OCI-LY7 (cell line): Measurements from ENCODE around the gene PPP4R1. TPM values are rescaled to one million over a fixed set of nuclear protein-coding genes. Genes with fewer than 3 reads are reported as not detected.

Experiments
- BruUV-seq: library from RNA; stranded (reverse); fragments of 400-500 nt; replicated peaks from 2 replicates; lab custom pipeline; 2021; lab: Mats Ljungman, UMichigan
- CTCF ChIA-PET: fragments of 300-600 bp; sonication (Branson Sonifier 250); formaldehyde crosslinking; loops from one replicate; lab custom pipeline; 2022; ENCODE audit warnings: antibody characterized with exemption; ENCODE audit not compliant: unreplicated experiment; lab: Charles Lee
- POLR2A ChIA-PET: fragments of 300-600 bp; sonication (Branson Sonifier 250); formaldehyde crosslinking; loops from one replicate; lab custom pipeline; 2022; ENCODE audit warnings: antibody characterized with exemption; lab: Charles Lee
- DNase-seq: peaks from one replicate; pipeline ENCODE4 v3.0.0-alpha.2; 2015; ENCODE audit warnings: low spot score
- H2AFZ ChIP-seq: fragments of 200-600 bp; sonication (generic), shearing (Covaris generic); 2 replicates; pipeline ENCODE4 v1.6.1; 2014; ENCODE audit warnings: mild to moderate bottlenecking, antibody characterized with exemption, low read length, moderate library complexity
- H3K27ac ChIP-seq: fragments of 200-600 bp; sonication (generic); 2 replicates; pipeline ENCODE4 v1.5.1; 2014; ENCODE audit warnings: mixed run types, low read depth, mild to moderate bottlenecking, moderate library complexity, low read length, inconsistent platforms; ENCODE audit not compliant: poor library complexity, severe bottlenecking
- H3K36me3 ChIP-seq: fragments of 200-600 bp; sonication (generic); 2 replicates; pipeline ENCODE4 v1.6.1; 2014; ENCODE audit warnings: mild to moderate bottlenecking, antibody characterized with exemption, low read length, moderate library complexity, mixed read lengths; ENCODE audit not compliant: insufficient read depth
- H3K4me1 ChIP-seq: fragments of 200-600 bp; sonication (generic); 2 replicates; pipeline ENCODE4 v1.5.1; 2014; ENCODE audit warnings: mild to moderate bottlenecking, low read length; ENCODE audit not compliant: insufficient read depth, poor library complexity, severe bottlenecking
- H3K4me2 ChIP-seq: fragments of 200-600 bp; sonication (generic); 2 replicates; pipeline ENCODE4 v1.6.1; 2014; ENCODE audit warnings: mild to moderate bottlenecking, low read length
- H3K4me3 ChIP-seq: fragments of 200-600 bp; sonication (generic); 2 replicates; pipeline ENCODE4 v1.5.1; 2014; ENCODE audit warnings: mild to moderate bottlenecking, low read depth, low read length; ENCODE audit not compliant: poor library complexity, severe bottlenecking
- H3K79me2 ChIP-seq: fragments of 200-600 bp; sonication (generic); 2 replicates; pipeline ENCODE4 v1.6.1; 2016; ENCODE audit warnings: low read depth, mild to moderate bottlenecking, low read length, moderate library complexity, mixed read lengths; ENCODE audit not compliant: insufficient read depth
- H3K9me2 ChIP-seq: fragments of 200-600 bp; sonication (generic); 2 replicates; pipeline ENCODE4 v1.6.1; 2016; ENCODE audit warnings: mild to moderate bottlenecking, low read length, mixed read lengths; ENCODE audit not compliant: insufficient read depth
- H3K9me3 ChIP-seq: fragments of 200-600 bp; sonication (generic); 2 replicates; pipeline ENCODE4 v1.6.1; 2014; ENCODE audit warnings: mild to moderate bottlenecking, mixed run types, low read length, mixed read lengths
- H4K20me1 ChIP-seq: fragments of 200-600 bp; sonication (generic); 2 replicates; pipeline ENCODE4 v1.6.1; 2014; ENCODE audit warnings: mild to moderate bottlenecking, antibody characterized with exemption, low read length, moderate library complexity, mixed read lengths; ENCODE audit not compliant: insufficient read depth
- CTCF ChIP-seq: fragments of 200-600 bp; sonication (generic); conservative IDR thresholded peaks from 2 replicates; pipeline ENCODE4 v1.5.1; 2014; ENCODE audit warnings: mild to moderate bottlenecking, antibody characterized with exemption, low read length, moderate library complexity, mixed read lengths
- EZH2phosphoT487 ChIP-seq: fragments of 200-600 bp; sonication (generic); IDR thresholded peaks from 2 replicates; pipeline ENCODE4 v1.6.1; 2018; ENCODE audit warnings: low read depth, borderline replicate concordance, mild to moderate bottlenecking, mixed run types, antibody characterized with exemption, low read length, moderate library complexity, mixed read lengths
- intact Hi-C: fragments of 100-400 bp; cut with micrococcal nuclease; formaldehyde crosslinking; loops from one replicate; pipeline ENCODE4 v1.10.0; 2022; ENCODE audit not compliant: unreplicated experiment
- total RNA-seq, 2 experiments: library from RNA; depleted of rRNA in 1 of 2; stranded (reverse); fragments of >200 nt in 1 of 2; shearing (Covaris generic) in 1 of 2; gene quantifications; 2 replicates each; pipeline ENCODE4 v1.2.3, GENCODE V29; 2014 to 2022

The PPP4R1 gene
- total RNA-seq, 2 experiments from 2014 or later: 64.9 to 72.4 TPM

GRCh38 chr18:9519399-9519798 lies 95.0 kb downstream of the PPP4R1 start:
- no peaks in the 10 kb centered on the region for H3K9me2 ChIP-seq
- POLR2A ChIA-PET: interaction anchor here (0.7 kb wide), 1 partner anchor 107 kb away, joined by 3 read pairs; no protein-coding TSS in a partner anchor

GRCh38 chr18:9517869-9518268 lies 96.5 kb downstream of the PPP4R1 start:
- Histone ChIP-seq H3K27ac (no peak overlapping the region), H3K9me3 (no peaks in the 10 kb centered on the region), H4K20me1 (peaks cover 8% of the 10 kb centered on the region; the same call in 1 of the 2 replicates), H3K79me2 (peaks cover 44% of the 10 kb centered on the region), H3K4me2 (no peak overlapping the region), H3K9me2 (no peaks in the 10 kb centered on the region), H3K36me3 (peaks cover 90% of the 10 kb centered on the region), H3K4me1 (no peaks in the 10 kb centered on the region), H3K4me3 (no peak overlapping the region), H2AFZ (no peak overlapping the region)
- BruUV-seq: no TSS peak
- ChIA-PET POLR2A (interaction anchor here (0.5 to 1.2 kb wide), 2 partner anchors 11 to 130 kb away, joined by 3 read pairs; no protein-coding TSS in a partner anchor), CTCF (no interaction called here)
- intact Hi-C loops: loop anchor here (2.0 to 5.0 kb wide), 3 partner anchors 41 to 183 kb away; partner anchors contain the start of gene TWSG1
- DNase-seq: no peak
- TF ChIP-seq EZH2phosphoT487 (no peak), CTCF (no peak)

More at GRCh38 chr18:9519399-9519798, 95.0 kb downstream of the PPP4R1 start:
- peaks cover 92% of the 10 kb centered on the region for H3K36me3 ChIP-seq
- no peaks in the 10 kb centered on the region for H3K9me3 ChIP-seq
- intact Hi-C loops: loop anchor here (5.0 kb wide), 1 partner anchor 97 kb away; no protein-coding TSS in a partner anchor
- BruUV-seq: no TSS peak
- peaks cover 8% of the 10 kb centered on the region; the same call in 1 of the 2 replicates for H4K20me1 ChIP-seq
- H3K27ac ChIP-seq: no peak overlapping the region
- H3K4me2 ChIP-seq: no peak overlapping the region
- H3K4me3 ChIP-seq: no peak overlapping the region
- no peak for TF ChIP-seq EZH2phosphoT487
- TF ChIP-seq CTCF: no peak
- H3K4me1 ChIP-seq: no peaks in the 10 kb centered on the region
- CTCF ChIA-PET: no interaction called here
- H2AFZ ChIP-seq: no peak overlapping the region
- no peak for DNase-seq
- peaks cover 42% of the 10 kb centered on the region for H3K79me2 ChIP-seq

GRCh38 chr18:9516437-9517064 lies 97.8 kb downstream of the PPP4R1 start:
- CTCF ChIA-PET: no interaction called here
- no peak for TF ChIP-seq EZH2phosphoT487
- TF ChIP-seq CTCF: peak; percentile 97

More at GRCh38 chr18:9516437-9517064, 97.8 kb downstream of the PPP4R1 start:
- intact Hi-C loops: loop anchor here (2.0 to 5.0 kb wide), 3 partner anchors 40 to 182 kb away; partner anchors contain the start of gene TWSG1
- H3K4me1 ChIP-seq: no peaks in the 10 kb centered on the region
- H2AFZ ChIP-seq: no peak overlapping the region
- no peak overlapping the region for H3K4me3 ChIP-seq
- H3K9me3 ChIP-seq: no peaks in the 10 kb centered on the region
- BruUV-seq: no TSS peak
- H4K20me1 ChIP-seq: peaks cover 8% of the 10 kb centered on the region; the same call in 1 of the 2 replicates
- peak; percentile 64 for DNase-seq
- H3K79me2 ChIP-seq: peaks cover 58% of the 10 kb centered on the region
- no peak overlapping the region for H3K4me2 ChIP-seq
- no peaks in the 10 kb centered on the region for H3K9me2 ChIP-seq
- POLR2A ChIA-PET: interaction anchor here (0.7 to 2.1 kb wide), 2 partner anchors 10 to 398 kb away, joined by 3 to 5 read pairs; no protein-coding TSS in a partner anchor
- peaks cover 81% of the 10 kb centered on the region for H3K36me3 ChIP-seq
- H3K27ac ChIP-seq: no peak overlapping the region
